GM21390 (cell line): ENCODE results near the gene PAXX.
A peak's percentile ranks its signal among the peaks of the same experiment; 100 is the strongest.
"Not testable (repeated sequence)": the region's sequence is repeated elsewhere in the genome, so short reads cannot be mapped to it uniquely, and the experiment has no call there.

ENCODE experiments used
- ATAC-seq: cut with Tn5 transposase; IDR thresholded peaks from one replicate; pipeline ENCODE4 v1.9.1; 2021; ENCODE audit not compliant: unreplicated experiment

PAXX gene

DNA sequence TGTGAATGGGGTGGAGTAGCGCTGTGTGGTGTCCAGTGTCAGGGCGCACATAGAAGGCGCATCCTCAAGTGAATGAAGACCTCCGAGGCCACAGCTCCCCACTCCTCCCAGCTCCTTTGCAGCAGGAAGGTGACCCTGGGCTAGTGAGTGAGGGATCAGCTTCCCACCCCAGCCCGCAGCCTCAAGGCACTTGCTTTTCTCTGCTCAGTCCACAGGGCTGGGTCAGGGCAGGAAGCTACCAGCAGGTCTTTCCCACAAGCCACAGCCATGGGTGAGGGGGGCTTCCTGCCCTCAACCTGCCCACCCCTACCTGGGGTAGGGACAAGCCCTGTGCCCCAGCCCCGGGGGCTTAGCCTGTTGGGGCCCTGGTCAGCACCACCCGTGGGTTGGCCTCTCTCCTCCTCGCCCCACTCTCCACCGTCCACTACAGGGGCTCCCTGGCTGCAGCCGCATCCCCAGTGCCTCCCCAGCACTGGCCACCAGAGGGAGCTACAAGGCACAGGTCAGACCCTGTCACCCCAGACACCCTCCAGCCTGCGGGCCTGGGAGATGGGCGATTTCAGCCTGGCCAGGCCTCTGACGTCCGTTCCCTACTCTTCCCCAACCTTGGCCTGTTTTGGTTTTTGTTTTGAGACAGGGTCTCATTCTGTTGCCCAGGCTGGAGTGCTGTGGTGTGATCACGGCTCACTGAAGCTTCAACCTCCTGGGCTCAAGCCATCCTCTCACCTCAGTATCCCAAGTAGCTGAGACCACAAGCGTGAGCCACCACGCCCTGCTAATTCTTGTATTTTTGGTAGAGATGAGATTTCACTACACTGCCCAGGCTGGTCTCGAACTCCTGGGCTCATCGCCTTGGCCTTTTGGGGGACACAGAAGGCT is 37.1 kb downstream of the PAXX start:
- peak; percentile 44 for ATAC-seq

DNA sequence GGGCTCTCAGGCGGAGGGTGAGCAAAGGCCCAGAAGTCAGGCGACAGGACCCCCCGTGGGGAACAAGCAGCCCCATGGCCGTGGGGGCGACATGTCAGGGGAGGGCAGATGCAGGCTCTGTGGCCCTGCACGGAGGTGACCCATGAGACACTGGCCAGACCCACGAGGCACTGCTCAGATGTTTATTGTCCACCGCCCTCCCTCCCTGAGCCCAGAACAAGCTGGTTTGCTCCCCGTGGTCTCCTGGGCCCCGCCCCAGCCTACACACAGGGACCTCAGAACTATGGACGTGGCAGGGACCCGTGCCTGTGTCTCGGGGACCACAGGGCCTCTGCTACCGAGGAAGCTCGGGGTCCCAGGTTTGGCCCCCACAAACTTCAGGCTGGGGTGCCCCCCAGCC is 37.8 kb downstream of the PAXX start:
- ATAC-seq, result no peak

DNA sequence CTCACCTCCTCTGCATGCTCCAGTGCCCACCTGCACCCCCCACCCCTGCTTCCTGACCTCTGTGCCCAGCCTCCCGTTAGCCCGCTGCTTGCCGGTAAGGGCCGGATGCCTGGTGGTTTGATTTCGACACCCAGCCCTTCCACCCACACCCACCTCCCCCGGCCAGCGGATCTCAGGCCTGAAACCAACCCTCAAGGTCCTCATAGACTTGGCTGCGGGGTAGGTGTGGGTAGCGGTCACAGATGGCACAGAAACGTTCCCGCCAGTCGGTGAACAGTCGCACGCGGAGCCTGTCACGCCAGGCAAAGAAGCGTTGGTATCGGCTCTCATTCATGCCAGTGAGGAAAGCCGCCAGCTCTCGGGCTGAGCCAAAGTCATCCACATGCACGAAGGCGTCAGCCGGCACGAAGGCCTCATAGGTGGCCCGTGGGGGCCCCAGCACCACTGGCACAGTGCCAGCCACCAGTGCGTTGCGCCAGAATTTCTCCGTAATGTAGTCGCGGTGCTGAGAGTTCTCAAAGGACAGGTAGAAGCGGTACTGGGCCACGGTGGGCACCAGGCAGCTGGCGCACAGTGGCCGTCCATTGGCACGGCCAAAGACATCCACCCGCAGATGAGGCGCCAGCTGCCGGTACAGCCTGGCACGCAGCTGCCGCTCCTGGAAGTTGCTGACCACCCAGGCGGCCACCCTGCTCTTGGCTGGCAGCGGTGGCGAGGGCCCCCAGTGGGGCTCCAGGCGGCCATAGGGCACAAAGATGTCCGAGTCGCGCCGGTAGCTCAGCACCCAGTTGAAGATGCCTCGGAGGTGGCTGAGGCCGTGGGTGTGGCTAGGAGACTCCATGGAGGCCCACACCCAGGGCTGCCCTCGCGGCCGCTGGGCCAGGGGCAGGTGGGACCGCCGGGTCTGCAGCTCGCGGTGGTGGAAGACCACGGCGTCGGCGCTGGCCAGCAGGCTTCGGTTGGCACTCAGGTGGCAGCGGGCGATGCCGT is 38.6 kb downstream of the PAXX start:
- no peak for ATAC-seq

DNA sequence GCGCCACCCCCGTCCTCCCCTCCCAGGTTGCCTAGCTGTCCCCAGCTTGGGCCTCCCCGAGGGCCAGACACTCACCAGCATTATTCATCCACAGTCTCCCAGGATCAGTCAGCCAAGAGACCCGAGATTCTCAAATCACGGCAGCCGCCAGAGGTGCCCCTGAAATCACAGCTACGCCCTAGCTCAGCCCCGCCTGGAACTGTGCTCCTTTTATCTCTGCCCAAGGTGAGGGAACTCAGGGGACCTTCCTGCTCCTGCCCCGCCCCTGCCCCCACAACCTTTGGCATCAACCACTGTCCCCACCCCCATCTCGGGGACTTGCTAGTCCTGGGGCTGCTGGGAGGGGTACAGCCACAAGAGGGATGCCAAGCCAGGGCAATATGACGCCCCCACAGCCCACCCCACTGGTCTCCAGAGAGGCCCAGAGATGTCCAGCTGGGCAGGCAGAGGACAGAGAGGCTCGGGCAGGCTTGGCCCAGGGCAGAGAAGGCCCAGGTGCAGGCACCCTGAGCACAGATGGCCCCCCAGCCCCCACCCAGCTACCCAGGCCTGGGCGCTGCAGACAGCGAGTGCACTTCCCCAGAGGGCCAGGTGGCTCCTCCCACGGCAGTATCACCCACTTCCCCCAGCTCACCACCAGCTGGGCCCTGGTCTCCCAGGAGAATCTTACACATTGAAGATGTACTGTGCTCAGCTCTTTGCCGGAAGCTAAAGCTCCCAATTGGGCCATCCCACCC is 39.9 kb downstream of the PAXX start, which contains the start of gene FUT7:
Gene FUT7 (minus strand): TSS at position 185 of the 737 bp plus-strand sequence. CDS start 97 bp downstream, at position 88.
- no peak for ATAC-seq

DNA sequence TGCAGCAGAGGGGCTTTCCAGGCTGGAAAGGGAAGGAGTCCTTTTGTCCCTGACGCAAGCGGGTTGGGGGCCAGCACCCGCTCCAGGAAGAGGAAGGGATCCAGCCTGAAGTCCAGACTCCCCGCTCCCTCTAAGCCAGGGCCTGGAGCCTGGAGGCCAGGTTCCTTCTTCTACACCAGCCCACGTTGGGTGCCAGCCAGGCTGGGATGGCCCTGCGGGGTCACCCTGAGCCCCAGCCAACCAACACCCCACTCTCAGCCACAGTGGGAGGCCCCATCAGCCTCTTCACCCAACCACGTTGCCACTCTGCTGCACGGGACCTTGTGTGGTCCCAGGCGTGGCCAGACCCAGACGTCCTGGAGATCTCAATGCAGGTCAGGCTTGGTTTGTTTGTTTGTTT is 40.6 kb downstream of the PAXX start:
- no peak for ATAC-seq

DNA sequence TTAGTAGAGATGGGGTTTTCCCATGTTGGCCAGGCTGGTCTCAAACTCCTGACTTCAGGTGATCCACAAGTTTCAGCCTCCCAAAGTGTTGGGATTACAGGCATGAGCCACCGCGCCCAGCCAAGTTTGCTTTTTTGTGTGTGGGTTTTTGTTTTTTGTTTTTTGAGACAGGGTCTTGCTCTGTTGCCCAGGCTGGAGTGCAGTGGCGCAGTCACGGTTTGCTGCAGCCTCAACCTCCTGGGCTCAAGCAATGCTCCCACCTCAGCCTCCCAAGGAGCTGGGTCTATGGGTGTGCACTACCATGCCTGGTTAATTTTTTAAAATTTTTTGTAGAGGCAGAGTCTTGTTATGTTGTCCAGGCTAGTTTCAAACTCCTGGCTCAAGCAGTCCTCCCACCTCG is 41.3 kb downstream of the PAXX start:
- ATAC-seq, result not testable (repeated sequence)

DNA sequence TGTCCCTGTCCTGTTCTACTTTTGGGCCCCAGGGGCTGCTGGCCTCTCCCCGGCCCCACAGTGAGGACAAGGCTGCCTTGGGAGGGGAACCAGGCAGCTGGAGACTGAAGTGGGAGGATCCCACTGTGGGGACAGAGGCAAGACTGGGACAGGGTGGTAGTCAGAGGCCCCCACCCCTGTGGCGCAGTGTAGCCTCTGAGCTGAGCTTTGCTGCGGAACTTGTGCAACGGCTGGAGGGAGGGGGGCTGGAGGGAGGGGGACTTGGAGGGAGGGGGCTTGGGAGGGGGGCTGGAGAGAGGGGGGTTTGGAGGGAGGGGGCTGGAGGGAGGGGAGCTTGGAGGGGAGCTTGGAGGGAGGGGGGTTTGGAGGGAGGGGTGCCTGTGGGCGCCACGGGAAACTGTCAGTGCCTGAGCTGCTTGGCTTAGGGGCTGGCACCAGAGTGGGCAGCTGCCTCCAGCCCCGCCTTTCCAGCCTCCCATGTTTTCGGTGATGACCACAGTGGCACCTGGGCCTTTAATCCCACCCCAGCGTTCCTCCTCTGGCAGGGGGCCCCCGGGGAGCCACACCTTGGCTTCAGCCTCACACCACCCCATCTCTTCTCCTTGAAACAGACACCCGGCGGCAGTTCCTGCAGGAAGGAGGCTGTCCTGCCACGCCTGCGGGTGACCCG is 42.0 kb downstream of the PAXX start:
- ATAC-seq, result no peak

DNA sequence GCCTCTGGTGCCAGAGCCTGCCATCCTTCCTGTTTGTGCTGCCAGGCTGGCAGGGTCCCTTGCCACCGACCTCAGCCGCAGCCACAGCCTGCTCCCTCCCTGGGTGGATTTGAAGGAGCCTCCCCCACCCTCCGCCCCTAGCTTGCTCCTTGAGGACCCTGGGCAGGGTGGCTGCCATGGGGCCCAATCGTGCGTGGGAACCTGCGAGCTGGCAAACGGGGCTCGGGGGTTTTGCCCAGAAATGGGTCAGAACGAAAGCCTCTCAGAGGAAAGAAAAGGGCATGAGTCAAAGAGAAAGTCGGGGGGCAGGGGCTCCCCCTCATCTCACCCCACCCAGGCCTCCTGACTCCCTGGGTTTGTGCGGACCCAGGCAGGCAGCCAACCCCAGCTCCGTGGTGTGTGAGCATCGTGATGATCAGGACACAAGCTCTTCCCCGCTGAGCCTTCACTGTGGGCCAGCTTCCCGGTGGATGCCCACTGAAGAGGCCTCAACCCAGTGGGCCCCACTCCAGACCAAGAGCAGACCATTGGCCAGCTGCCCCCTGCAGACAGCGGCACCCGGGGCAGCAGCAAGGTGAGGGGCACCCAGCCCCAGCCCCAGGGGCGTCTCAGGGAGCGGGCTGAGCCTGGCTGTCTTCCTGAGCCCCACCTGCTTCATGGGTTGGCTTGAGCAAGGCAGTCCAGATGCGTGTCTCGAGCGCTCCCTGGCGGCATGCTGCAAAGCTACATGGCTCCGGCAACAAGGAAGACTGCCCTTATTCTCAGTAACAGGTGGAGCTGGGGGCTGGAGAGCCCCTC is 42.7 kb downstream of the PAXX start:
- no peak for ATAC-seq

DNA sequence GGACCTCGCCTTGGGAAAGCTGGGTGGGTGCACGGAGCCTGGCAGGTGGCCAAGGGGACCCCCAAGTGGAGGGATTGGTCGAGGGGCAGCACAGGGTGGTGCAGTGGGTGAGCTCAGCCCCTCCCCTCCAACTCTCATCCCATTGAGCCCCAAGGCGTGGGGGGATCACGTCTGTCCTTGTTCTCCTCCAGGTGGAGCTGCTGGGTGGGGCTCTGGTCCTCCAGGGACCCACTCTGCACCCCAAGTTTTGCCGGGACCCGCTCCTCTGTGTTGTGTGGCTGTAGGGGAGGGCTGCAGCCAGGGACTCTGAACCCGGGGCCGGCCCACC is 43.2 kb downstream of the PAXX start:
- ATAC-seq, result no peak

DNA sequence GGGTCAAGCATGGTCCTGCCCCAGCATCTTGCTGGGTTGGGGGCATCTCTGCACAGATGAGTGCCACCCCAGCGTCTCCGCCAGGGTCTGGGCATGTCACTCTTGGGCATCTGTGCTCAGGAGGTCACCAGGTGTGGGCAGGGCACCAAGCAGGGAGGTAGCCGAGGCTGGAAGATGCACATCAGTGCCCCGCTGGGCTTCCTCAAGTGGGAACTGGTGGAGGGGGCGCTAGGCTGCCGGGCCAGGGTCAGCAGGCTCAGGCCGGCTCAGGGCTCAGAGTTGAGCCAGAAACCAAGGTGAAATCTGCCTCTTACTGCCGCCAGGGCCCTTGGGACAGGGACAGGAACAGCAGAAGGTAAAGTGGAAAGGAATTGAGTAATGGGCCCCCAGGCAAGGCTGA is 43.7 kb downstream of the PAXX start:
- no peak for ATAC-seq

DNA sequence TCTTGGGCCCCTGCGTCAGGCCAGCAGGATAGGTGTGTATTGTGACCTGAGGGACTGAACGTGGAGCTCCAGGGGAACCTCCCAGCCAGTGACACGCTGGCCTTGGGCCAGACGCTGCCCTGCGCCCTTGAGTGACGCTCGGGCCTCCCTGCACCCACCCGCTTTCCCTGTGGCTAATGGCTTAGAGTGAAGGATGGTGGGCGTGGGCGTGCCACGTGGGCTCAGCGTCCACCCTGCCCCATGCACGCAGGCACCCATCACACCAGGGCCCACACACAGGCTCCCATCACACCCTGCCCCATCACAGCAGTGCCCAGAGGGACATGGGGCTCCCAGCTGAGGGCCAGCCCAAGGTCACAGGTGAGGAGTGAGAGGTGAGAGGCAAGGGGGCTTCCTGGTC is 44.8 kb downstream of the PAXX start:
- ATAC-seq, result no peak

DNA sequence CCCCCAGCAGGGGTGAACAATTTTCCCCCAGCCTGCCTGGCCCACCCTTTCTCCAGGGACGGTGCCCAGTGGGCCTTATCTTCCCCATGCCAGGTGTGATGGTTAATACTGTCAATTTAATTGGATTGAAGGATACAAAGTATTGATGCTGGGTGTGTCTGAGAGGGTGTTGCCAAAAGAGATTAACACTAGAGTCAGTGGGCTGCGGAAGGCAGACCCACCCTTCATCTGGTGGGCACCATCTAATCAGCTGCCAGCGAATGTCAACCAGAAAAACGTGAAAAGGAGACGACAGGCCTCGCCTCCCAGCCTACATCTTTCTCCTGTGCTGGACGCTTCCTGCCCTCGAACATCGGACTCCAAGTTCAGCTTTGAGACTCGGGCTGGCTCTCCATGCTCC is 45.3 kb downstream of the PAXX start:
- ATAC-seq, result no peak

DNA sequence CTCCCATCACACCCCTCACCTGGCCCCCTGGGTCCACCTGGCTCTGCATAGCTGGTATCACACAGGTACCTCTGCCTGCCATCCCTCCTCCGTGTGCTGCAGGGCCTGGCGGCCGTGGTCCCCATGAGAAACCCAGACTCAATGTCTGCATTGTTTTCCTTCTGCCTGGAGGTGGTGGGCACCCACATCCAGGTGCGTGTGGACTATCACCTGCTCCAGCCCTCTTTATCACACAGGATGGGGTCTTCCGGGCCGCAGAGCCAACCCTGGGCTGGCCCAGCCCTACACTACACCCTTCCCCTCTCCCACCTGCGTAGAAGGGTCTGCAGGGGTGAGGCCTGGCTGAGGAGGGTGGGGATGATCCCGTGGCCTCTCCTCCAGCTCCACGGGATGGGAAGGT is 46.7 kb downstream of the PAXX start:
- no peak for ATAC-seq

DNA sequence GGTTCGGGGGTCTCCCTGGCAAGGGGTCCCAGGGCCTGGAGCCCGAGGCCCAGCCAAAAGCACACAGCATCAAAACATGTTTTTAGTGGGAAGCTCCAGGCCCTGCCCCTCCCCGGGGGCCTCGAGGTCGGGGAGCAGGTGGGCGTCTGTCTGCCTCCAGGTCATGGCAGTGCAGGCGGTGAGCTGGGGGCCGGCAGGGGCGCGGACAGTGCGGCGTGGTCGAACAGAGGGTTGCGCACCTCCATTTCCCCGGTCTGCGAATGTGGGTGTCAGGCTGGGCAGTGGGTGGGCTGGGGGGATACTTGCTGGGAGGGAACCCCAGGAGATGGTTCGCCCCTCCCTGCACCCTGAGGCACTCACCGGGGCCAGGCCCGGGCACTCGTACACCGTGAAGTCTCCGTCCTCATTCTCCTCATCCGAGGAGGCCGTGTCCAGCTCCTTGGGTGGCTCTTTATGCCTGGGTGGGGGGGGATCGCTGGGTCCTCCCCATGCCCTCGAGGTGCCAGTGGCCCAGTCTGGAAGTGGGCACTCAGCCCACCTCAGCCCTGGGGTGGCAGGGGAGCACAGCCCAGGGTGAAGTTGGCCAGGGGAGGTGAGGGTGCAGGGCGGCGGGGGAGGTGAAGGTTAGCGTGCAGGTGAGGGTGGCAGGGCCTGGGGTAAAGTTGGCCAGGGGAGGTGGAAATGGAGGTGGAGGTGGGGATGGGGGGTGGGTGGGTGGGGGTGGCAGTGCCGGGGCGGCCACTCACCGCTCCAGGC is 47.6 kb downstream of the PAXX start:
- ATAC-seq, result no peak

DNA sequence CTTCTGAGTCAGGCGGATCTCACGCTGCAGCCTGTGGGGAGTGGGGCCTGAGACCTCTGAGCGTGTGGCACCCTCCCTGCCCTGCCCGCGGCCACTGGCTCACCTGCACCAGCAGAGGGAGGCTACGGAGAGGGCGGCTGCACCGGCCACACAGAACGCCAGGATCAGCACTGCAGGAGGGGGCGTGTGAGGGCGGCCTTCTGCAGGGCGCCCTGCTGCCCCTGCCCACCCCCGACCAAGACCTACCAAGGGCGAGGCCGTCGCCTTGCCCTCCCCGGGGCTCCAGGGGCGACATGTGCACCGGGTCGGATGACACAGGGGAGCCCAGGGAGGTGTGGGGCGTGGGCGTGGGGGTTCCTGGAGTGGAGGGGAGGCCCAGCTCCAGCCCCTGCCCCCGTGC is 48.3 kb downstream of the PAXX start:
- no peak for ATAC-seq

DNA sequence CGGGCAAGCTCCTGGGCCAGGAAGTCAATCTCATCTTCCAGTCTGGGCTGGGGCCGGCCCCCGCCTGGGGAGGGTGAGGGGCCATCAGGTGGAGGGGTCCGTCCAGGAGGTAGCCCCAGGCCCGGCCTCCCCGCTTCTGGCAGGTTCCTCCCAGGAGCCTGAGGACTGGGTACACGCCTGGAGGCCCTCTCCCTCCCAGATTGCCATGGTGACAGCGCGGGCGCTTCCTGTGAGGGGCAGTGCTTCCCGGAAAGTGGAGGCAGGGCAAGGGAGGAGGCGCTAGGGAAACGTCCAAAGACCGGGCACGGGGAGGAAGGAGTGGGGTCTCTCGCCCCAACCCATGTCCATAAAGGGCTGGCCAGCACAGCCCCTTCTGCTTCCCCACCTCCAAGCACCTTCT is 48.9 kb downstream of the PAXX start:
- no peak for ATAC-seq

DNA sequence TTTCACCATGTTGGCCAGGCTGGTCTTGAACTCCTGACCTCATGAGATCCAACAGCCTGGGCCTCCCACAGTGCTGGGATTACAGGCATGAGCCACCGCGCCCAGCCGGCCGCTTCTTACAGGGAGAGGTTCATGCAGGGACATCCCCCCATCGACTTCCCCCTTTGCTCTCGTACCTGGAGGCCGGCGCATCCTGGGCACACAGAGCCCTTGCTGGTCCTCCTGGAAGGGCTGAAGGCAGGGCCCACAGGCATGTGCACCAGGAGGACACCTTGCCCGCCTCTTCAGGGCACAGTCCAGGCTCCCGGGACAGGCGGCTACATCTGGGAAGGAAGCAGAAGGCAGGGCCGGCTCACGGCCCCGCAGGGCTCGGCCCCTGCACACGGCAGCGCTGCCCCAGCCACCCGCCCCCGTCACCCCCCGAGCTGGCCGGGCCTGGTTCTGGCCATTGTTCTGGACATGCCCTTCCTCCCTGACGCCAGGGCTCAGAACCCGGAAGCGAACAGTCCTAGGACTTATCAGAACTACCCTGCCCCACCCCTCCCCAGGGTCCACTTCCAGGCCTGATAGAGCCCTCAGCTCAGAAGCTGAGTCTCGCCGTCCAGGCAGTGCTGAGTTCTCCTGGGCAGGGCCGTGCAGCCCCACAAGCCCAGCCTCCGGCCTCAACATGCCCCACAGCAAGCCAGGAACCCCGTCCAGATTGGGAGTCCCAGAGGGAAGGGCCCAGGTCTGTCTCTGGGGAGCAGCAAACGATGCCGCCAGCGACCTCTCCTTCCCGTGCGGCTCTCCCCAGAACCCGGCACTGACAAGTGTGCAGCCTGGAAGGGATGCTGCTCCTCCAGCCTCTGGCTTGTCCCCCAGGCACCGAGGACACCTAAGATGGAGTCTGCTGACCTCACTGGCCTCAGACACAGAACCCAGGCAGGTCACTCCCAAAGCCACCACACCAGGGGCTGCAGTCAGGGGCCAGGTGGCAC is 50.8 kb downstream of the PAXX start:
- ATAC-seq, result no peak
